CD4-positive, CD25-positive, alpha-beta regulatory T cell (primary cell): ENCODE results near the gene SH3BGRL2. TPM values are rescaled to one million over a fixed set of nuclear protein-coding genes. Genes with fewer than 3 reads are reported as not detected.

Source experiments
- ATAC-seq, 2 donors: fragments of 150-1000 bp; cut with Tn5 transposase; one replicate each; pipeline ENCODE4 v1.10.0; 2021; ENCODE audit warnings: low read depth in 2 of 2, moderate number of reproducible peaks in 2 of 2, moderate library complexity in 1 of 2
- DNase-seq, 3 donors: peaks; one replicate each; pipeline versions ENCODE4 v3.0.0 to v3.0.0-alpha.2; 2012 to 2022; ENCODE audit warnings: mixed read lengths in 1 of 3
- H3K27ac ChIP-seq: one replicate; pipeline ENCODE4 v1.7.0; 2013; ENCODE audit warnings: mild to moderate bottlenecking, low read length; ENCODE audit not compliant: insufficient read depth, poor library complexity, severe bottlenecking
- H3K27me3 ChIP-seq: one replicate; pipeline ENCODE4 v1.7.0; 2013; ENCODE audit warnings: low read length; ENCODE audit not compliant: control insufficient read depth, insufficient read depth
- H3K36me3 ChIP-seq: one replicate; pipeline ENCODE4 v1.7.0; 2013; ENCODE audit warnings: mild to moderate bottlenecking, low read length, moderate library complexity; ENCODE audit not compliant: control insufficient read depth, insufficient read depth
- H3K4me1 ChIP-seq: 2 replicates; pipeline ENCODE4 v1.7.0; 2013; ENCODE audit warnings: mild to moderate bottlenecking, low read length; ENCODE audit not compliant: insufficient read depth, control insufficient read depth, poor library complexity, severe bottlenecking
- H3K4me3 ChIP-seq: one replicate; pipeline ENCODE4 v1.7.0; 2013; ENCODE audit warnings: low read depth, mild to moderate bottlenecking, low read length, moderate library complexity
- H3K9me3 ChIP-seq, 2 experiments: 1 replicate in 1 of 2; 2 replicates in 1 of 2; pipeline ENCODE4 v1.7.0; 2013; ENCODE audit warnings: low read length in 2 of 2, mild to moderate bottlenecking in 1 of 2, moderate library complexity in 1 of 2; ENCODE audit not compliant: control insufficient read depth in 2 of 2
- H3K27ac Mint-ChIP-seq, 3 donors: one replicate each; pipeline ENCODE4 v1.8.0; 2020 to 2022; ENCODE audit warnings: mild to moderate bottlenecking in 3 of 3, mixed read lengths in 3 of 3, moderate library complexity in 2 of 3
- H3K27me3 Mint-ChIP-seq: one replicate; pipeline ENCODE4 v1.8.0; 2022; ENCODE audit warnings: mild to moderate bottlenecking, mixed read lengths
- H3K36me3 Mint-ChIP-seq: one replicate; pipeline ENCODE4 v1.8.0; 2020; ENCODE audit warnings: mixed read lengths
- H3K4me1 Mint-ChIP-seq, 4 donors: one replicate each; pipeline ENCODE4 v1.8.0; 2020 to 2022; ENCODE audit warnings: mixed read lengths in 4 of 4, mild to moderate bottlenecking in 1 of 4
- H3K4me3 Mint-ChIP-seq, 4 donors: one replicate each; pipeline ENCODE4 v1.8.0; 2020 to 2022; ENCODE audit warnings: mild to moderate bottlenecking in 4 of 4, mixed read lengths in 4 of 4, moderate library complexity in 3 of 4
- H3K9me3 Mint-ChIP-seq, 7 donors: one replicate each; pipeline ENCODE4 v1.8.0; 2020 to 2022; ENCODE audit warnings: mixed read lengths in 7 of 7, mild to moderate bottlenecking in 3 of 7, moderate library complexity in 2 of 7
- polyA plus RNA-seq, 4 donors: library from polyadenylated mRNA; unstranded; fragments of 300-500 nt; fragmentation: Illumina TruSeq; gene quantifications; one replicate each; pipeline ENCODE4 v1.2.3, GENCODE V29; 2021
- total RNA-seq: library from RNA; stranded (reverse); gene quantifications from one replicate; pipeline ENCODE4 v1.2.3, GENCODE V29; 2022

SH3BGRL2 gene
- total and polyA plus RNA-seq, 5 donors from 2014 or later = 0.28 to 4.7 (median 0.83) TPM; not detected in 2

- Histone ChIP-seq H3K36me3 (no peaks in the 10 kb centered on the region), H3K27ac (no peak overlapping the region), H3K4me3 (no peak overlapping the region), H3K27me3 (no peaks in the 10 kb centered on the region), H3K4me1 (no peaks in the 10 kb centered on the region), H3K9me3 (no peaks in the 10 kb centered on the region)
- peaks cover 14% of the 10 kb centered on the region for H3K27me3 Mint-ChIP-seq
- DNase-seq (no peak), ATAC-seq (no peak)
- no peaks in the 10 kb centered on the region for H3K9me3 Mint-ChIP-seq
- H3K36me3 Mint-ChIP-seq = no peaks in the 10 kb centered on the region
- no peak overlapping the region for H3K4me3 Mint-ChIP-seq
- H3K27ac Mint-ChIP-seq = no peak overlapping the region
- no peaks in the 10 kb centered on the region for H3K4me1 Mint-ChIP-seq
Observed at GRCh38 chr6:79718509-79719247, 87.5 kb downstream of the SH3BGRL2 start.

GRCh38 chr6:79719248-79719960 is 88.3 kb downstream of the SH3BGRL2 start:
- Mint-ChIP-seq H3K36me3 (no peaks in the 10 kb centered on the region), H3K4me3 (no peak overlapping the region), H3K4me1 (no peaks in the 10 kb centered on the region), H3K27ac (no peak overlapping the region), H3K27me3 (peaks cover 16% of the 10 kb centered on the region), H3K9me3 (peaks cover 0 to 3% (median 0%) of the 10 kb centered on the region in 7 donors)
- no peak overlapping the region for H3K4me3 ChIP-seq
- no peaks in the 10 kb centered on the region for H3K9me3 ChIP-seq
- H3K36me3 ChIP-seq = no peaks in the 10 kb centered on the region
- H3K27me3 ChIP-seq = no peaks in the 10 kb centered on the region
- ATAC-seq (no peak), DNase-seq (no peak)
- no peak overlapping the region for H3K27ac ChIP-seq
- no peaks in the 10 kb centered on the region for H3K4me1 ChIP-seq

GRCh38 chr6:79724816-79725215 is 93.7 kb downstream of the SH3BGRL2 start:
- Histone ChIP-seq H3K9me3 (no peaks in the 10 kb centered on the region), H3K36me3 (no peaks in the 10 kb centered on the region), H3K27ac (no peak overlapping the region), H3K4me3 (no peak overlapping the region), H3K27me3 (no peaks in the 10 kb centered on the region), H3K4me1 (no peaks in the 10 kb centered on the region)
- Mint-ChIP-seq H3K27me3 (peaks cover 13% of the 10 kb centered on the region), H3K36me3 (no peaks in the 10 kb centered on the region), H3K4me3 (no peak overlapping the region), H3K4me1 (no peaks in the 10 kb centered on the region), H3K27ac (no peak overlapping the region), H3K9me3 (peaks cover 0 to 4% (median 0%) of the 10 kb centered on the region in 7 donors)
- ATAC-seq (no peak), DNase-seq (no peak)

DNA sequence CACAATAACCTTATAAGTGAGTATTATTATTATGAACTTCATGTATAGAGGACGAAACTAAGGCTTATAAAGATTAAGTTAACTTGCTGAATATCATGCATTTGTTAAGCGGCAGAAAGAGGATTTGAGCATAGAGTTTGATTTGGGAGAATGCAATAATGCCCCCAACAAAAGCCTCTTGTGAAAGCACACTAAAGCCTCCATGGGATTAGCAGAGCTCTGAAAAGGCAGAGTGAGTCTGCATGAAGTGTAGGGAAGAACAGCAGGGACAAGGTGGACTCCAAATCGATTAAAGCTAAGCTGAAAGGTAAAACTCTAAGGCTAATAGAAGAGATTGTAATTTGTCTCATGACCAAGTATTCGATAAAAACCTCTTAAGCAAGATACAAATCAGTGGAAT is 100.3 kb downstream of the SH3BGRL2 start:
- no peak for DNase-seq
- no peak for ATAC-seq
- no peaks in the 10 kb centered on the region for H3K4me1 Mint-ChIP-seq
- no peaks in the 10 kb centered on the region for H3K36me3 ChIP-seq
- H3K27ac Mint-ChIP-seq = no peak overlapping the region
- no peaks in the 10 kb centered on the region for H3K4me1 ChIP-seq
- no peak overlapping the region for H3K4me3 ChIP-seq
- no peaks in the 10 kb centered on the region for H3K27me3 ChIP-seq
- no peak overlapping the region for H3K27ac ChIP-seq
- H3K36me3 Mint-ChIP-seq = no peaks in the 10 kb centered on the region
- no peaks in the 10 kb centered on the region for H3K27me3 Mint-ChIP-seq
- H3K9me3 ChIP-seq = no peaks in the 10 kb centered on the region
- H3K4me3 Mint-ChIP-seq = no peak overlapping the region
- H3K9me3 Mint-ChIP-seq = peaks cover 0 to 3% (median 0%) of the 10 kb centered on the region in 7 donors

DNA sequence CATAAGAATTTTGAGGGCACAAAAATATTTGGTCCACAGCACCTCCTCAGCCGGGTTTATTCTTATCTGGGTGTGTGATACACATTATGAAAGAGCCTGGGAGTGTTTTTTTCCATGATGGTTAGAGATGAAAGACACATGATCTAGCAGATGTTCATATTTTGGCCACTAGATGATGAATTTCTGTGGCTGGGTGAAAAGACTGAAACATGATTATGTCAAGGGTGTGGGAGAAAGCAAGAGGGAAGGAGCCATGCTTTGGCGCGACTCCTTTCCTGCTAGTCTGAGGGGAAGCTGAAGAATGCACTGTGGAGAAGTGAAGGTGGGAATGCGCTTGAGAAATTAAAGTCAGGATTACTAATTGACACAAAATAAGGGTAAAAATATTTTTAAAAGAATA is 102.3 kb downstream of the SH3BGRL2 start:
- no peaks in the 10 kb centered on the region for H3K4me1 ChIP-seq
- no peak overlapping the region for H3K4me3 ChIP-seq
- no peaks in the 10 kb centered on the region for H3K4me1 Mint-ChIP-seq
- no peak overlapping the region for H3K27ac Mint-ChIP-seq
- H3K36me3 Mint-ChIP-seq = no peaks in the 10 kb centered on the region
- H3K27me3 Mint-ChIP-seq = no peaks in the 10 kb centered on the region
- H3K9me3 Mint-ChIP-seq = peaks cover 0 to 2% (median 0%) of the 10 kb centered on the region in 7 donors
- DNase-seq (no peak), ATAC-seq (no peak)
- H3K27me3 ChIP-seq = no peaks in the 10 kb centered on the region
- H3K36me3 ChIP-seq = no peaks in the 10 kb centered on the region
- H3K9me3 ChIP-seq = no peaks in the 10 kb centered on the region
- H3K27ac ChIP-seq = no peak overlapping the region
- no peak overlapping the region for H3K4me3 Mint-ChIP-seq

DNA sequence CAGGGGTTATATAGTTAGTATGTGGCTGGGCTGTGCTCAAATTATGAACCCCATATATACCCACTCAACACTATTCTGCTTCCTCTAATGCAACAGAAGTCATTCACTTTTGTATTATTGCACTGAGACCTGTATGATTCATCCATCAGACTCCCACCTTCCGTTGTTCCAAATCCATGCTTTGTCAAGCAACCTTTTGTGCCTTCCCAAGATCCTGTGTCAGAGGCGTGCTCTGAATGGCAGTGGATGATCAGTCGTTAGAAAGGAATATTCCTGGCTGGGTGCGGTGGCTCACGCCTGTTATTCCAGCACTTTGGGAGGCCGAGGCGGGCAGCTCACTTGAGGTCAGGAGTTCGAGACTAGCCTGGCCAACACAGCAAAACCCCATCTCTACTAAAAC is 103.2 kb downstream of the SH3BGRL2 start:
- no peaks in the 10 kb centered on the region for H3K4me1 Mint-ChIP-seq
- Histone ChIP-seq H3K4me3 (no peak overlapping the region), H3K36me3 (no peaks in the 10 kb centered on the region), H3K27me3 (no peaks in the 10 kb centered on the region), H3K27ac (no peak overlapping the region), H3K4me1 (no peaks in the 10 kb centered on the region), H3K9me3 (no peaks in the 10 kb centered on the region)
- DNase-seq (no peak), ATAC-seq (no peak)
- H3K27me3 Mint-ChIP-seq = no peaks in the 10 kb centered on the region
- no peak overlapping the region for H3K27ac Mint-ChIP-seq
- no peaks in the 10 kb centered on the region for H3K36me3 Mint-ChIP-seq
- H3K9me3 Mint-ChIP-seq = peaks cover 0 to 3% (median 0%) of the 10 kb centered on the region in 7 donors
- no peak overlapping the region for H3K4me3 Mint-ChIP-seq

- H3K4me1 ChIP-seq = no peaks in the 10 kb centered on the region
- peaks cover 0 to 3% (median 0%) of the 10 kb centered on the region in 7 donors for H3K9me3 Mint-ChIP-seq
- no peak for ATAC-seq
- H3K27ac ChIP-seq = no peak overlapping the region
- H3K27me3 ChIP-seq = no peaks in the 10 kb centered on the region
- H3K27me3 Mint-ChIP-seq = no peaks in the 10 kb centered on the region
- H3K9me3 ChIP-seq = no peaks in the 10 kb centered on the region
- no peak overlapping the region for H3K4me3 ChIP-seq
- no peak overlapping the region for H3K4me3 Mint-ChIP-seq
- no peaks in the 10 kb centered on the region for H3K4me1 Mint-ChIP-seq
- no peak overlapping the region for H3K27ac Mint-ChIP-seq
- DNase-seq = no peak
- H3K36me3 ChIP-seq = no peaks in the 10 kb centered on the region
- H3K36me3 Mint-ChIP-seq = no peaks in the 10 kb centered on the region
Observed at GRCh38 chr6:79735183-79735582, 104.1 kb downstream of the SH3BGRL2 start.

DNA sequence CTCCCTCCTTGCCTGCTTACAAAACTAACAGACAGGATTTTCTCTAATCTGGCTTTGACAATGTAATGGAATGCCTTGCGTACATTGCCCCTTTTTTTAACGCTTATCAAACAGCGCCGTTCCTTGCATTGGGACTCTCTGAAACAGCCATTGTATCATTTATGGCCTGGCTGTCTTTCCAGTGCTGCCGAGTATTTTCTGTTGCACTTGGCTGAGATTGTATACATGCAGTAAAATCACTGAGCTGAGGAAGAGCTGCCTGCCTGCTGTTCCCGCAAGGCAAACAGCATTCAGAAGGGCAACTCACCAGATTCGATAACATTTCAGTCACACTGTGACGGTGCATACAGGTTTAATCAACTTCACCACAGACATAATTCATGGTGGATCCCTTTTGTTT is 106.0 kb downstream of the SH3BGRL2 start:
- Mint-ChIP-seq H3K27me3 (no peaks in the 10 kb centered on the region), H3K36me3 (no peaks in the 10 kb centered on the region), H3K4me1 (no peaks in the 10 kb centered on the region), H3K4me3 (no peak overlapping the region), H3K9me3 (peaks cover 0 to 5% (median 2%) of the 10 kb centered on the region in 7 donors), H3K27ac (no peak overlapping the region)
- Histone ChIP-seq H3K4me1 (no peaks in the 10 kb centered on the region), H3K27me3 (no peaks in the 10 kb centered on the region), H3K36me3 (no peaks in the 10 kb centered on the region), H3K4me3 (no peak overlapping the region), H3K27ac (no peak overlapping the region), H3K9me3 (no peaks in the 10 kb centered on the region)
- no peak for DNase-seq
- no peak for ATAC-seq
